Right forelimb (tissue), 1 donor: ENCODE results near the gene CCDC85C.
A peak's percentile ranks its signal among the peaks of the same experiment; 100 is the strongest.

Source experiments
- DNase-seq: peaks from one replicate; pipeline ENCODE4 v3.0.0-alpha.2; 2018

The CCDC85C gene

GRCh38 chr14:99604766-99605298 is 825 bp upstream of the CCDC85C start:
- no peak for DNase-seq

GRCh38 chr14:99604278-99604765 is 315 bp upstream of the CCDC85C start:
- peak; percentile 98 for DNase-seq

GRCh38 chr14:99602788-99603415 is 1.1 kb downstream of the CCDC85C start:
- no peak for DNase-seq

- DNase-seq, result no peak
These were observed 1.8 kb downstream of the CCDC85C start for GRCh38 chr14:99602054-99602787.

GRCh38 chr14:99601361-99601831 is 2.6 kb downstream of the CCDC85C start:
- DNase-seq, result no peak

GRCh38 chr14:99600232-99600888 is 3.6 kb downstream of the CCDC85C start:
- no peak for DNase-seq

GRCh38 chr14:99599393-99599792 is 4.6 kb downstream of the CCDC85C start:
- DNase-seq, result no peak

- DNase-seq, result no peak
These were observed 5.2 kb downstream of the CCDC85C start for GRCh38 chr14:99598774-99599173.

GRCh38 chr14:99597911-99598600 is 6.0 kb downstream of the CCDC85C start:
- no peak for DNase-seq

- no peak for DNase-seq
These were observed 7.2 kb downstream of the CCDC85C start for GRCh38 chr14:99596772-99597171.

GRCh38 chr14:99596071-99596627 is 7.9 kb downstream of the CCDC85C start:
- no peak for DNase-seq

GRCh38 chr14:99595524-99595923 is 8.5 kb downstream of the CCDC85C start:
- no peak for DNase-seq

- no peak for DNase-seq
These were observed 9.0 kb downstream of the CCDC85C start for GRCh38 chr14:99595034-99595433.

GRCh38 chr14:99593971-99594841 is 9.8 kb downstream of the CCDC85C start:
- no peak for DNase-seq

GRCh38 chr14:99592933-99593753 is 10.9 kb downstream of the CCDC85C start:
- no peak for DNase-seq

GRCh38 chr14:99592394-99592793 is 11.6 kb downstream of the CCDC85C start:
- no peak for DNase-seq

GRCh38 chr14:99590746-99591555 is 13.1 kb downstream of the CCDC85C start:
- DNase-seq, result no peak

GRCh38 chr14:99589651-99590530 is 14.1 kb downstream of the CCDC85C start:
- DNase-seq, result no peak

- DNase-seq, result no peak
These were observed 15.0 kb downstream of the CCDC85C start for GRCh38 chr14:99589031-99589441.
